ENCODE measurements around the gene CMIP. TPM values are rescaled to one million over a fixed set of nuclear protein-coding genes. Genes with fewer than 3 reads are reported as not detected.

CMIP gene
- polyA plus RNA-seq, 3 donors from 2014 or later = 0.53 to 1.7 TPM; not detected in 1

- Mint-ChIP-seq H3K4me1 (peaks cover 30 to 39% of the 10 kb centered on the region in 2 donors), H3K27me3 (ENCODE audit: low read depth in 3 of 3) (peaks cover 0 to 4% (median 2%) of the 10 kb centered on the region in 3 donors), H3K36me3 (no peaks in the 10 kb centered on the region), H3K4me3 (peak overlapping the region in 1 of 5 donors; percentile 62), H3K27ac (peak overlapping the region in 3 of 6 donors; percentile 53 to 80 (median 67)), H3K9me3 (no peaks in the 10 kb centered on the region)
- no peak for DNase-seq
Observed at GRCh38 chr16:81752876-81753227, 308.2 kb downstream of the CMIP start.

- Mint-ChIP-seq H3K36me3 (no peaks in the 10 kb centered on the region), H3K27ac (no peak overlapping the region), H3K4me1 (peaks cover 30 to 39% of the 10 kb centered on the region in 2 donors), H3K9me3 (no peaks in the 10 kb centered on the region), H3K27me3 (ENCODE audit: low read depth in 3 of 3) (peaks cover 0 to 4% (median 3%) of the 10 kb centered on the region in 3 donors), H3K4me3 (no peak overlapping the region)
- DNase-seq = no peak
Observed at GRCh38 chr16:81754858-81755257, 310.2 kb downstream of the CMIP start.

GRCh38 chr16:81755915-81756614 is 311.5 kb downstream of the CMIP start:
- no peak for DNase-seq
- Mint-ChIP-seq H3K36me3 (no peaks in the 10 kb centered on the region), H3K27me3 (ENCODE audit: low read depth in 3 of 3) (peaks cover 0 to 4% (median 3%) of the 10 kb centered on the region in 3 donors), H3K4me1 (peaks cover 29 to 38% of the 10 kb centered on the region in 2 donors), H3K4me3 (no peak overlapping the region), H3K9me3 (no peaks in the 10 kb centered on the region), H3K27ac (peak overlapping the region in 2 of 6 donors; percentile 18 to 40)

GRCh38 chr16:81756615-81757356 is 312.2 kb downstream of the CMIP start:
- peaks cover 25 to 30% of the 10 kb centered on the region in 2 donors for H3K4me1 Mint-ChIP-seq
- H3K4me3 Mint-ChIP-seq = no peak overlapping the region
- DNase-seq = no peak
- H3K27ac Mint-ChIP-seq = peak overlapping the region in 2 of 6 donors; percentile 18 to 82
- no peaks in the 10 kb centered on the region for H3K36me3 Mint-ChIP-seq
- H3K27me3 Mint-ChIP-seq (ENCODE audit: low read depth in 3 of 3) = peaks cover 0 to 3% (median 2%) of the 10 kb centered on the region in 3 donors
- H3K9me3 Mint-ChIP-seq = no peaks in the 10 kb centered on the region

- DNase-seq = no peak
- H3K27ac Mint-ChIP-seq = no peak overlapping the region
- peaks cover 12 to 15% of the 10 kb centered on the region in 2 donors for H3K4me1 Mint-ChIP-seq
- no peaks in the 10 kb centered on the region for H3K36me3 Mint-ChIP-seq
- no peak overlapping the region for H3K4me3 Mint-ChIP-seq
- no peaks in the 10 kb centered on the region for H3K9me3 Mint-ChIP-seq
- H3K27me3 Mint-ChIP-seq (ENCODE audit: low read depth in 3 of 3) = peaks cover 0 to 3% (median 2%) of the 10 kb centered on the region in 3 donors
Observed at GRCh38 chr16:81758376-81758775, 313.8 kb downstream of the CMIP start.

Other genes starting within 250 kb of the CMIP start
- gene BCO1, start 206.1 kb upstream of the CMIP start, polyA plus RNA-seq = not detected
- gene GAN, start 129.8 kb upstream of the CMIP start, polyA plus RNA-seq = 1 to 10 TPM; 1.3 to 2.8 (median 2.0) TPM